Germinal center (tissue), 1 donor: ENCODE measurements around the gene KCNT2.

Experiments
- DNase-seq: peaks from one replicate; pipeline ENCODE4 v3.0.0; 2012; ENCODE audit warnings: mixed read lengths, low spot score

KCNT2 gene

DNA sequence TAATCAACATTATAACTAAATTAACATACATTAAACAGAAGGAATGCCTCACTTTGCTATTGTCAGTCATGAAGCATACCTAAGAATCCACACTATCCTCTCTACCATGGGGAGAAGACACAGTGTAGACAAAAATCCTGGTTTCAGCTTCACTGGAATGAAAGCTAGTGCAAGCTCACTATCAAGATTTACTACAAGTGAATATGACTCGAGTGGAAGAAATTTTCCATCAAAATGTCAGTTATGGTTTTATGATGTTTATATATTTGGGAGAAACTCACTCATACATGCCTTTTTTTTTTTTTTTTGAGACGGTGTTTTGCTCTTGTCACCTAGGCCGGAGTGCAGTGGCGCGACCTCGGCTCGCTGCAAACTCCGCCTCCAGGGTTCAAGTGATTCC, 424.3 kb downstream of the KCNT2 start:
- no peak for DNase-seq

GRCh38 chr1:196181594-196181878, 426.7 kb downstream of the KCNT2 start:
- DNase-seq: no peak

GRCh38 chr1:196180847-196181593, 427.2 kb downstream of the KCNT2 start:
- no peak for DNase-seq

DNA sequence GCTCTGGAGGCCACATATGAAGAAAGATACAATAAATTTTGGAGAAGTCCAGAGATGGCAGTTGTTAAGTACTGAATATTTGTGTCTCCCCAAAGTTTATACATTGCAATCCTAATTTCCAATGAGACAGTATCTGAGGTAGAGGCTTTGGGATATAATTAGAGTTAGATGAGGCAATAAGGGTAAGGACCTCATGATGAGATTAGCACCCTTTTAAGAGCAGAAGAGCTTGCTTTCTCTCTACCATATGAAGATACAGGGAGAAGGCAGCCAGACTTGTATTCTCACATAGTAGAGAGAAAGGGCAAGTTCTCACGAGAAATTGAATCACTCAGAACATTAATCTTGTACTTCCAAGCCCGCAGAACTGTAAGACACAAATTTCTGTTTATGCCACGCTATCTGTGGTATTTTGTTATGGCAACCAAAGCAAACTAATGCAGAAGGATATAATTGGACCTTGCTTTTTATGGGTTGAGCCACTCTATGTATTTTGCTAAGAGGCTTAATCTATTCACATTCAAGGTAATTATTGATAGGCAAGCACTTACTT, 430.1 kb downstream of the KCNT2 start:
- no peak for DNase-seq
